Bronchial epithelial cell (primary cell): ENCODE data around the gene NCBP1. TPM values are rescaled to one million over a fixed set of nuclear protein-coding genes. Genes with fewer than 3 reads are reported as not detected.

Experiments
- DNase-seq: peaks from one replicate; pipeline ENCODE4 v3.0.0-alpha.2; 2010; ENCODE audit warnings: low read depth
- FAIRE-seq: peaks from 2 replicates; lab custom pipeline; 2011; peaks lifted over from hg19 to GRCh38; lab: Jason Lieb, UNC
- H3K27me3 ChIP-seq: 2 replicates; pipeline ENCODE4 v1.5.1; 2011; ENCODE audit warnings: low read length; ENCODE audit not compliant: control insufficient read depth, insufficient read depth
- H3K36me3 ChIP-seq: 2 replicates; pipeline ENCODE4 v1.5.1; 2011; ENCODE audit warnings: low read length; ENCODE audit not compliant: control insufficient read depth, insufficient read depth
- H3K4me3 ChIP-seq: 2 replicates; pipeline ENCODE4 v1.5.1; 2011; ENCODE audit warnings: mild to moderate bottlenecking, low read depth, low read length, control low read depth
- CTCF ChIP-seq: IDR thresholded peaks from 2 replicates; pipeline ENCODE4 v1.5.1; 2011; ENCODE audit warnings: mild to moderate bottlenecking, moderate library complexity, low read length, control low read depth, inconsistent platforms; ENCODE audit not compliant: insufficient read depth, severe bottlenecking
- total RNA-seq: library from RNA; depleted of rRNA; stranded (reverse); fragments of >200 nt; gene quantifications from 2 replicates; pipeline ENCODE4 v1.2.1, GENCODE V29; 2014

The NCBP1 gene
- total RNA-seq, 1 donor from 2014 or later = 25.0 TPM

GRCh38 chr9:97706246-97706645 lies 72.6 kb downstream of the NCBP1 start:
- no peak overlapping the region for H3K4me3 ChIP-seq
- H3K27me3 ChIP-seq = no peaks in the 10 kb centered on the region
- DNase-seq = peak; percentile 28
- no peaks in the 10 kb centered on the region for H3K36me3 ChIP-seq
- TF ChIP-seq CTCF = no peak
- FAIRE-seq = no peak

- Histone ChIP-seq H3K27me3 (no peaks in the 10 kb centered on the region), H3K4me3 (no peak overlapping the region), H3K36me3 (no peaks in the 10 kb centered on the region)
- FAIRE-seq = no peak
- peak; percentile 78 for TF ChIP-seq CTCF
- peak; percentile 58 for DNase-seq
These were observed 77.0 kb downstream of the NCBP1 start for GRCh38 chr9:97710356-97711222.

- no peak for TF ChIP-seq CTCF
- no peak overlapping the region for H3K4me3 ChIP-seq
- FAIRE-seq = no peak
- no peaks in the 10 kb centered on the region for H3K27me3 ChIP-seq
- no peaks in the 10 kb centered on the region for H3K36me3 ChIP-seq
- no peak for DNase-seq
These were observed 77.6 kb downstream of the NCBP1 start for GRCh38 chr9:97711223-97711626.

- FAIRE-seq = no peak
- no peak for TF ChIP-seq CTCF
- no peaks in the 10 kb centered on the region for H3K27me3 ChIP-seq
- H3K36me3 ChIP-seq = no peaks in the 10 kb centered on the region
- no peak overlapping the region for H3K4me3 ChIP-seq
- peak; percentile 90 for DNase-seq
These were observed 80.8 kb downstream of the NCBP1 start for GRCh38 chr9:97714435-97714834.

- Histone ChIP-seq H3K27me3 (no peaks in the 10 kb centered on the region), H3K4me3 (no peak overlapping the region), H3K36me3 (no peaks in the 10 kb centered on the region)
- FAIRE-seq = no peak
- DNase-seq = no peak
- TF ChIP-seq CTCF = no peak
These were observed 84.2 kb downstream of the NCBP1 start for GRCh38 chr9:97717866-97718265.
